B cell (primary cell): ENCODE data around the gene LITAF.

Experiments
- CTCF ChIP-seq: fragments of 200-600 bp; IDR thresholded peaks from one replicate; pipeline ENCODE4 v1.8.0; 2022; ENCODE audit warnings: antibody characterized with exemption, mild to moderate bottlenecking
- EZH2 ChIP-seq: IDR thresholded peaks from 2 replicates; pipeline ENCODE4 v1.6.1; 2012; ENCODE audit warnings: borderline replicate concordance, low read depth, mild to moderate bottlenecking, moderate library complexity, low read length; ENCODE audit not compliant: insufficient read depth, poor library complexity, severe bottlenecking

GRCh38 chr16:11570806-11571205 is 15.9 kb downstream of the LITAF start:
- no peak for TF ChIP-seq CTCF
- TF ChIP-seq EZH2: no peak
